ENCODE data around the gene SPRR1A.
A peak's percentile ranks its signal among the peaks of the same experiment; 100 is the strongest.

The SPRR1A gene

GRCh38 chr1:153030895-153031294, 47.0 kb downstream of the SPRR1A start, which contains the start of gene SPRR1B:
Gene SPRR1B (plus strand): TSS chr1:153031203. CDS start chr1:153032346, 1,143 bp downstream.
- no peak for DNase-seq (ENCODE audit: low spot score)

GRCh38 chr1:153032073-153032472, 48.2 kb downstream of the SPRR1A start:
- no peak for DNase-seq (ENCODE audit: low spot score)

- peak; percentile 62 for DNase-seq (ENCODE audit: low spot score)
Observed at GRCh38 chr1:153032677-153033308, 48.9 kb downstream of the SPRR1A start.

GRCh38 chr1:153035211-153035610, 51.3 kb downstream of the SPRR1A start:
- no peak for DNase-seq (ENCODE audit: low spot score)
